IMR-90 (cell line): ENCODE results near the gene PRKD2. TPM values are rescaled to one million over a fixed set of nuclear protein-coding genes. Genes with fewer than 3 reads are reported as not detected.
A peak's percentile ranks its signal among the peaks of the same experiment; 100 is the strongest.

Experiments used
- ATAC-seq: fragments of 200-7000 bp; cut with Tn5 transposase; 2 replicates; pipeline ENCODE4 v1.9.1; 2020; ENCODE audit warnings: low read depth, mild to moderate bottlenecking, moderate library complexity
- BruUV-seq: library from RNA; stranded (reverse); fragments of 400-500 nt; replicated peaks from 2 replicates; lab custom pipeline; 2021; lab: Mats Ljungman, UMichigan
- CTCF ChIA-PET: fragments of 300-600 bp; formaldehyde crosslinking; extraction: SDS; loops from one replicate; lab custom pipeline; 2021; ENCODE audit warnings: antibody characterized with exemption; lab: Yijun Ruan, JAX
- POLR2A ChIA-PET: fragments of 300-600 bp; sonication (Branson Sonifier 250); formaldehyde crosslinking; loops from one replicate; lab custom pipeline; 2022; ENCODE audit warnings: antibody characterized with exemption; ENCODE audit not compliant: unreplicated experiment; lab: Charles Lee
- DNase-seq: peaks from one replicate; pipeline ENCODE4 v3.0.0; 2013
- H2AFZ ChIP-seq: replicated peaks from 2 replicates; pipeline ENCODE3; 2013; ENCODE audit warnings: low read length, mild to moderate bottlenecking; ENCODE audit not compliant: poor library complexity
- H2AK5ac ChIP-seq: 2 replicates; pipeline ENCODE4 v1.6.1; 2013; ENCODE audit warnings: low read depth, low read length, inconsistent platforms
- H2AK9ac ChIP-seq: replicated peaks from 2 replicates; pipeline ENCODE3; 2013; ENCODE audit warnings: mild to moderate bottlenecking, low read depth, low read length, moderate library complexity; ENCODE audit not compliant: poor library complexity
- H2BK120ac ChIP-seq: 2 replicates; pipeline ENCODE4 v1.6.1; 2013; ENCODE audit warnings: low read depth, low read length, inconsistent platforms
- H2BK15ac ChIP-seq: 3 replicates; pipeline ENCODE4 v1.6.1; 2013; ENCODE audit warnings: low read depth, low read length, inconsistent platforms
- H2BK20ac ChIP-seq: 2 replicates; pipeline ENCODE4 v1.6.1; 2013; ENCODE audit warnings: low read depth, mild to moderate bottlenecking, inconsistent platforms, low read length, moderate library complexity
- H2BK5ac ChIP-seq: 2 replicates; pipeline ENCODE4 v1.6.1; 2013; ENCODE audit warnings: mild to moderate bottlenecking, low read depth, low read length, inconsistent platforms; ENCODE audit not compliant: poor library complexity, severe bottlenecking
- H3K14ac ChIP-seq: replicated peaks from 2 replicates; pipeline ENCODE4 v1.6.1; 2013; ENCODE audit warnings: low read depth, low read length, inconsistent platforms
- H3K18ac ChIP-seq: 2 replicates; pipeline ENCODE4 v1.6.1; 2013; ENCODE audit warnings: low read depth, low read length, control low read depth
- H3K23ac ChIP-seq: 2 replicates; pipeline ENCODE4 v1.6.1; 2013; ENCODE audit warnings: low read depth, low read length, inconsistent platforms
- H3K27ac ChIP-seq: 2 replicates; pipeline ENCODE4 v1.5.1; 2013; ENCODE audit warnings: mild to moderate bottlenecking, control low read depth, low read length; ENCODE audit not compliant: insufficient read depth
- H3K27me3 ChIP-seq: 2 replicates; pipeline ENCODE4 v1.6.1; 2013; ENCODE audit warnings: low read length; ENCODE audit not compliant: control insufficient read depth, insufficient read depth
- H3K36me3 ChIP-seq: 2 replicates; pipeline ENCODE4 v1.6.1; 2013; ENCODE audit warnings: low read length, mixed read lengths; ENCODE audit not compliant: control insufficient read depth, insufficient read depth
- H3K4ac ChIP-seq: 2 replicates; pipeline ENCODE4 v1.6.1; 2013; ENCODE audit warnings: low read depth, low read length, inconsistent platforms
- H3K4me1 ChIP-seq: 2 replicates; pipeline ENCODE4 v1.6.1; 2013; ENCODE audit warnings: low read length, mixed read lengths; ENCODE audit not compliant: control insufficient read depth, insufficient read depth
- H3K4me2 ChIP-seq: 2 replicates; pipeline ENCODE4 v1.6.1; 2013; ENCODE audit warnings: low read depth, mild to moderate bottlenecking, control low read depth, low read length, moderate library complexity
- H3K4me3 ChIP-seq: 2 replicates; pipeline ENCODE4 v1.5.1; 2013; ENCODE audit warnings: low read depth, mild to moderate bottlenecking, control low read depth, low read length, moderate library complexity; ENCODE audit not compliant: insufficient read depth
- H3K56ac ChIP-seq: 2 replicates; pipeline ENCODE4 v1.6.1; 2013; ENCODE audit warnings: low read length, inconsistent platforms; ENCODE audit not compliant: insufficient read depth; ENCODE audit errors: extremely low read depth
- H3K79me1 ChIP-seq, 2 experiments: 2 replicates each; pipeline ENCODE4 v1.6.1; 2013; ENCODE audit warnings: low read length in 2 of 2, inconsistent platforms in 1 of 2, low read depth in 1 of 2
- H3K9ac ChIP-seq: 2 replicates; pipeline ENCODE4 v1.6.1; 2013; ENCODE audit warnings: low read depth, low read length, control low read depth
- H3K9me1 ChIP-seq: 2 replicates; pipeline ENCODE4 v1.6.1; 2013; ENCODE audit warnings: low read length, inconsistent platforms; ENCODE audit not compliant: insufficient read depth
- H3K9me3 ChIP-seq: 2 replicates; pipeline ENCODE4 v1.6.1; 2013; ENCODE audit warnings: low read length; ENCODE audit not compliant: control insufficient read depth, insufficient read depth
- H4K20me1 ChIP-seq: 2 replicates; pipeline ENCODE4 v1.6.1; 2013; ENCODE audit warnings: low read length, inconsistent platforms; ENCODE audit not compliant: insufficient read depth
- H4K5ac ChIP-seq: 2 replicates; pipeline ENCODE4 v1.6.1; 2013; ENCODE audit warnings: mild to moderate bottlenecking, low read depth, low read length, control low read depth
- H4K8ac ChIP-seq, 2 experiments: 2 replicates each; pipeline ENCODE4 v1.6.1; 2013; ENCODE audit warnings: low read depth in 2 of 2, low read length in 2 of 2, control low read depth in 1 of 2, inconsistent platforms in 1 of 2
- H4K91ac ChIP-seq: 2 replicates; pipeline ENCODE4 v1.6.1; 2013; ENCODE audit warnings: low read depth, low read length, inconsistent platforms; ENCODE audit not compliant: insufficient read depth
- CEBPB ChIP-seq: IDR thresholded peaks from 2 replicates; pipeline ENCODE4 v1.6.1; 2012; ENCODE audit warnings: low read depth, low read length, improper control_type of control experiment
- MXI1 ChIP-seq: IDR thresholded peaks from 2 replicates; pipeline ENCODE4 v1.6.1; 2012; ENCODE audit warnings: low read depth, mild to moderate bottlenecking, low read length, moderate library complexity, borderline replicate concordance
- RCOR1 ChIP-seq: IDR thresholded peaks from 2 replicates; pipeline ENCODE4 v1.6.1; 2012; ENCODE audit warnings: mild to moderate bottlenecking, low read length, improper control_type of control experiment; ENCODE audit not compliant: insufficient replicate concordance
- WGBS, 2 experiments: methylation state at CpG; one replicate each; pipeline versions ENCODE4 v1.1.5 to v1.1.7; 2013; ENCODE audit warnings: missing lambda C conversion rate in 2 of 2; ENCODE audit not compliant: insufficient read length in 1 of 2; ENCODE audit errors: extremely low coverage in 2 of 2; 5-methylcytosine and 5-hydroxymethylcytosine counted together
- dilution Hi-C: fragments of 300-500 bp; cut with HindIII; formaldehyde crosslinking; loops from one replicate; pipeline ENCODE4 v1.14.3; 2018; ENCODE audit warnings: low sequenced_read_pairs; ENCODE audit not compliant: unreplicated experiment
- in situ Hi-C: fragments of 300-500 bp; cut with MboI; formaldehyde crosslinking; loops from 3 replicates; pipeline ENCODE4 v1.14.3; 2019; ENCODE audit warnings: low sequenced_read_pairs, inconsistent platforms, mixed read lengths
- intact Hi-C: fragments of 100-400 bp; cut with micrococcal nuclease; formaldehyde crosslinking; loops from 2 replicates; pipeline ENCODE4 v1.10.0; 2022
- polyA plus RNA-seq, 3 experiments: library from polyadenylated mRNA; depleted of rRNA; stranded (reverse); fragments of >200 nt; gene quantifications; 2 replicates each; pipeline ENCODE4 v1.2.3, GENCODE V29; 2012; ENCODE audit warnings: low replicate concordance in 1 of 3
- total RNA-seq: library from RNA; depleted of rRNA; stranded (reverse); fragments of >200 nt; gene quantifications from 2 replicates; pipeline ENCODE4 v1.2.3, GENCODE V29; 2012

PRKD2 gene
- total and polyA plus RNA-seq, 2 of the 4 experiments (the other 2 are of a cell fraction), result 9.9 to 19.6 TPM

DNA sequence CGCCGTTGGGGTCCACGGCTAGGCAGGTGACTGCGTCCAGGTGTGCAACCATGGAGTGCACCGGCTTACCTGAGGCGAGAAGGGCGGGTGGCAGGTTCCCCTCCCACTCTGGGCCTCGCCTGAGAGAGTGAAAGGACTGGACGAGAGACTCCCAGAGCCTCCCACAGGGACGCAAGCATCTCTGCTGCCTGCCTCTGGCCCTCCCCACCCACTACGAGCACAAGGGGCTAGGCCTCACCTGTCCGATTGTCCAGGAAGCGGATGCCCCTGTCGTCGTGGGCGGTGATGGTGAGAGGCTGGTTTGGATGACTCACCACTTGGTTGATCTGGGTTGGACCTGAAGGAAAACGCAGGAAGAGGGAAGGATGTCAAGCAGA is 5.1 kb upstream of the PRKD2 start:
- Histone ChIP-seq H2BK20ac (no peak overlapping the region), H2AK5ac (no peak overlapping the region), H3K27me3 (no peaks in the 10 kb centered on the region), H4K8ac (no peak overlapping the region), H3K4ac (no peak overlapping the region), H3K9me1 (no peaks in the 10 kb centered on the region), H3K56ac (no peak overlapping the region), H3K18ac (no peak overlapping the region), H3K14ac (no peak overlapping the region), H4K20me1 (peaks cover 9% of the 10 kb centered on the region; the same call in 1 of the 2 replicates), H4K91ac (no peak overlapping the region), H3K9me3 (no peaks in the 10 kb centered on the region), H3K4me2 (no peak overlapping the region), H3K4me1 (peaks cover 2% of the 10 kb centered on the region; the same call in 1 of the 2 replicates), H2BK120ac (no peak overlapping the region), H3K4me3 (no peak overlapping the region), H3K36me3 (peaks cover 67% of the 10 kb centered on the region), H4K5ac (no peak overlapping the region), H3K79me1 (peaks cover 12 to 45% of the 10 kb centered on the region in 2 experiments), H2AK9ac (peak overlapping the region; percentile 13), H2AFZ (no peak overlapping the region), H2BK5ac (no peak overlapping the region), H3K23ac (no peak overlapping the region), H3K27ac (no peak overlapping the region), H2BK15ac (no peak overlapping the region), H3K9ac (no peak overlapping the region)
- 100% methylated on average over 8 of the region's 17 CpGs; no CpG with 5 or more reads in 1 of the 2 experiments for WGBS, 2 experiments
- ChIA-PET CTCF (no interaction called here), POLR2A (no interaction called here)
- dilution Hi-C loops (no loop called here), intact Hi-C loops (no loop called here), in situ Hi-C loops (no loop called here)
- DNase-seq, result no peak
- BruUV-seq, result no TSS peak
- no peak for ATAC-seq
- TF ChIP-seq RCOR1 (no peak), MXI1 (no peak), CEBPB (no peak)
